HEK293T (cell line): Measurements from ENCODE around the gene GTPBP6.
"Not testable (repeated sequence)": the region's sequence is repeated elsewhere in the genome, so short reads cannot be mapped to it uniquely, and the experiment has no call there.

ENCODE experiments used
- CTCF ChIA-PET: fragments of 350-600 bp; formaldehyde crosslinking; extraction: SDS; loops from one replicate; lab custom pipeline; 2021; ENCODE audit warnings: antibody characterized with exemption, inconsistent platforms; lab: Yijun Ruan, JAX
- POLR2A ChIA-PET: fragments of 350-600 bp; formaldehyde crosslinking; extraction: SDS; loops from one replicate; lab custom pipeline; 2020; ENCODE audit warnings: antibody characterized with exemption, inconsistent platforms; lab: Yijun Ruan, JAX
- DNase-seq: peaks from one replicate; pipeline ENCODE4 v3.0.0; 2012; ENCODE audit warnings: mixed read lengths; ENCODE audit errors: extremely low spot score
- ARNT ChIP-seq: fragments of 450-650 bp; IDR thresholded peaks from 2 replicates; pipeline ENCODE4 v1.6.1; 2017; ENCODE audit warnings: mild to moderate bottlenecking
- BHLHE40 ChIP-seq: fragments of 450-650 bp; IDR thresholded peaks from 2 replicates; pipeline ENCODE4 v1.6.1; 2016; ENCODE audit warnings: mild to moderate bottlenecking, moderate library complexity, borderline replicate concordance
- CTBP1 ChIP-seq: fragments of 450-650 bp; IDR thresholded peaks from 2 replicates; pipeline ENCODE4 v1.6.1; 2016; ENCODE audit warnings: borderline replicate concordance
- ELF4 ChIP-seq: fragments of 450-650 bp; IDR thresholded peaks from 2 replicates; pipeline ENCODE4 v1.6.1; 2017; ENCODE audit warnings: antibody characterized with exemption
- FOXA1 ChIP-seq: fragments of 450-650 bp; IDR thresholded peaks from 2 replicates; pipeline ENCODE4 v1.6.1; 2016; ENCODE audit warnings: mild to moderate bottlenecking
- FOXK2 ChIP-seq: fragments of 450-650 bp; IDR thresholded peaks from 2 replicates; pipeline ENCODE4 v1.6.1; 2016; ENCODE audit warnings: mild to moderate bottlenecking
- FOXM1 ChIP-seq: fragments of 450-650 bp; IDR thresholded peaks from 2 replicates; pipeline ENCODE4 v1.6.1; 2017; ENCODE audit warnings: mild to moderate bottlenecking, borderline replicate concordance
- HDGF ChIP-seq: fragments of 450-650 bp; IDR thresholded peaks from 2 replicates; pipeline ENCODE4 v1.6.1; 2017; ENCODE audit warnings: antibody characterized with exemption, borderline replicate concordance
- L3MBTL2 ChIP-seq: fragments of 450-650 bp; conservative IDR thresholded peaks from 2 replicates; pipeline ENCODE4 v1.6.1; 2016; ENCODE audit warnings: mild to moderate bottlenecking
- LEF1 ChIP-seq: fragments of 450-650 bp; IDR thresholded peaks from 2 replicates; pipeline ENCODE4 v1.6.1; 2017; ENCODE audit warnings: mild to moderate bottlenecking, borderline replicate concordance
- NFRKB ChIP-seq: fragments of 450-650 bp; IDR thresholded peaks from 2 replicates; pipeline ENCODE4 v1.6.1; 2016; ENCODE audit warnings: mild to moderate bottlenecking, moderate library complexity
- PKNOX1 ChIP-seq: fragments of 450-650 bp; IDR thresholded peaks from 2 replicates; pipeline ENCODE4 v1.6.1; 2016
- SP1 ChIP-seq: fragments of 450-650 bp; IDR thresholded peaks from 2 replicates; pipeline ENCODE4 v1.6.1; 2017
- SUZ12 ChIP-seq: fragments of 450-650 bp; IDR thresholded peaks from 2 replicates; pipeline ENCODE4 v1.6.1; 2016; ENCODE audit warnings: mild to moderate bottlenecking
- TARDBP ChIP-seq: fragments of 450-650 bp; IDR thresholded peaks from 2 replicates; pipeline ENCODE4 v1.6.1; 2016
- ZNF384 ChIP-seq: fragments of 450-650 bp; IDR thresholded peaks from 2 replicates; pipeline ENCODE4 v1.6.1; 2016

Gene GTPBP6

GRCh38 chrX:258291-259040 lies 60.1 kb downstream of the GTPBP6 start:
- ChIA-PET POLR2A (no interaction called here), CTCF (no interaction called here)
- no peak for DNase-seq
- no peak for TF ChIP-seq BHLHE40
- no peak for TF ChIP-seq L3MBTL2
- no peak for TF ChIP-seq SP1
- TF ChIP-seq ARNT, result no peak
- no peak for TF ChIP-seq NFRKB
- no peak for TF ChIP-seq PKNOX1
- TF ChIP-seq ELF4, result no peak
- no peak for TF ChIP-seq SUZ12
- TF ChIP-seq TARDBP, result no peak
- TF ChIP-seq HDGF, result no peak
- no peak for TF ChIP-seq CTBP1
- TF ChIP-seq FOXK2, result no peak
- TF ChIP-seq ZNF384, result no peak
- no peak for TF ChIP-seq LEF1
- TF ChIP-seq FOXA1, result no peak
- TF ChIP-seq FOXM1, result no peak

- DNase-seq, result no peak
- ChIA-PET POLR2A (no interaction called here), CTCF (no interaction called here)
- TF ChIP-seq FOXM1 (no peak), SUZ12 (no peak), ARNT (no peak), PKNOX1 (no peak), FOXA1 (no peak), SP1 (no peak), HDGF (no peak), NFRKB (no peak), BHLHE40 (no peak), TARDBP (no peak), ELF4 (no peak), FOXK2 (no peak), LEF1 (no peak), ZNF384 (no peak), CTBP1 (no peak), L3MBTL2 (no peak)
Observed at GRCh38 chrX:257681-258289, 60.8 kb downstream of the GTPBP6 start.

GRCh38 chrX:257054-257453 lies 61.5 kb downstream of the GTPBP6 start:
- POLR2A ChIA-PET, DNase-seq, CTCF ChIA-PET: not testable (repeated sequence)

- no peak for TF ChIP-seq FOXK2
- TF ChIP-seq ZNF384, result no peak
- no peak for TF ChIP-seq LEF1
- TF ChIP-seq HDGF, result no peak
- no peak for TF ChIP-seq PKNOX1
- TF ChIP-seq SP1, result no peak
- no peak for TF ChIP-seq ELF4
- TF ChIP-seq BHLHE40, result no peak
- TF ChIP-seq L3MBTL2, result no peak
- no peak for TF ChIP-seq FOXA1
- TF ChIP-seq SUZ12, result no peak
- TF ChIP-seq TARDBP, result no peak
- TF ChIP-seq FOXM1, result no peak
- no peak for TF ChIP-seq CTBP1
- no peak for TF ChIP-seq NFRKB
- no peak for TF ChIP-seq ARNT
- no peak for DNase-seq
- POLR2A ChIA-PET, result no interaction called here
- CTCF ChIA-PET, result no interaction called here
Observed at GRCh38 chrX:255923-256331, 62.7 kb downstream of the GTPBP6 start.
